ENCODE data around the gene B3GNT9.

B3GNT9 gene

GRCh38 chr16:67184995-67185650 is 34.3 kb upstream of the B3GNT9 start:
- no peaks in the 10 kb centered on the region for H3K9me3 ChIP-seq (ENCODE audit: insufficient read depth, low read length, severe bottlenecking)
- peak overlapping the region in 1 of 2 experiments; percentile 87; a peak in 3 of 4 replicates for H3K4me3 ChIP-seq (ENCODE audit: low read depth in 1 of 2, low read length in 2 of 2)
- peaks cover 3% of the 10 kb centered on the region; the same call in 1 of the 2 replicates for H4K20me1 ChIP-seq (ENCODE audit: insufficient read depth, low read length)
- TF ChIP-seq CTCF (IDR thresholded peaks at IDR 0.05; ENCODE audit: borderline replicate concordance, extremely low read depth, low read length, poor library complexity, severe bottlenecking) (peak; percentile 91), EZH2 (IDR thresholded peaks at IDR 0.05; ENCODE audit: borderline replicate concordance, low read depth, low read length, severe bottlenecking) (no peak)
- H3K27ac ChIP-seq (ENCODE audit: low read length) = no peak overlapping the region
- peak; percentile 84 for DNase-seq
- H3K79me2 ChIP-seq (ENCODE audit: insufficient read depth, low read length) = peaks cover 28% of the 10 kb centered on the region
- peak overlapping the region; percentile 40; the same call in 1 of the 2 replicates for H2AFZ ChIP-seq (ENCODE audit: low read depth, low read length)
- H3K27me3 ChIP-seq (ENCODE audit: insufficient read depth, low read length, poor library complexity) = no peaks in the 10 kb centered on the region
- H3K9ac ChIP-seq (ENCODE audit: low read depth, low read length) = peak overlapping the region; percentile 69; the same call in 1 of the 2 replicates
- H3K36me3 ChIP-seq (ENCODE audit: insufficient read depth, low read length) = no peaks in the 10 kb centered on the region
- peak overlapping the region; percentile 99 for H3K4me2 ChIP-seq (ENCODE audit: insufficient read depth, low read length)
- peak; percentile 52 for ATAC-seq (ENCODE audit: insufficient read depth, low read depth)
- peaks cover 46% of the 10 kb centered on the region for H3K4me1 ChIP-seq (ENCODE audit: insufficient read depth, low read length)

- peak overlapping the region; percentile 69 for H3K9ac ChIP-seq (ENCODE audit: low read depth, low read length)
- H3K27ac ChIP-seq (ENCODE audit: low read length) = peak overlapping the region; percentile 82; the same call in 1 of the 2 replicates
- H3K36me3 ChIP-seq (ENCODE audit: insufficient read depth, low read length) = no peaks in the 10 kb centered on the region
- peak overlapping the region; percentile 99 for H3K4me2 ChIP-seq (ENCODE audit: insufficient read depth, low read length)
- no peaks in the 10 kb centered on the region for H3K9me3 ChIP-seq (ENCODE audit: insufficient read depth, low read length, severe bottlenecking)
- H3K27me3 ChIP-seq (ENCODE audit: insufficient read depth, low read length, poor library complexity) = no peaks in the 10 kb centered on the region
- ATAC-seq (ENCODE audit: insufficient read depth, low read depth) = peak; percentile 23
- H3K79me2 ChIP-seq (ENCODE audit: insufficient read depth, low read length) = peaks cover 28% of the 10 kb centered on the region
- TF ChIP-seq EZH2 (IDR thresholded peaks at IDR 0.05; ENCODE audit: borderline replicate concordance, low read depth, low read length, severe bottlenecking) (no peak), CTCF (IDR thresholded peaks at IDR 0.05; ENCODE audit: borderline replicate concordance, extremely low read depth, low read length, poor library complexity, severe bottlenecking) (no peak)
- peaks cover 6% of the 10 kb centered on the region for H4K20me1 ChIP-seq (ENCODE audit: insufficient read depth, low read length)
- no peak for DNase-seq
- H2AFZ ChIP-seq (ENCODE audit: low read depth, low read length) = peak overlapping the region; percentile 92
- peak overlapping the region; percentile 41 to 87 for H3K4me3 ChIP-seq (ENCODE audit: low read depth in 1 of 2, low read length in 2 of 2)
- peaks cover 50% of the 10 kb centered on the region for H3K4me1 ChIP-seq (ENCODE audit: insufficient read depth, low read length)
Measured at GRCh38 chr16:67184453-67184994, 33.7 kb upstream of the B3GNT9 start.

GRCh38 chr16:67183627-67184452 is 33.0 kb upstream of the B3GNT9 start, which contains the start of gene MATCAP1:
Gene MATCAP1, minus strand, starts transcription at chr16:67183963. Its CDS starts 3,353 bp downstream, at chr16:67180610.
- DNase-seq = peak; percentile 98
- peak within 1 kb of the TSS; percentile 41 to 87 for H3K4me3 ChIP-seq (ENCODE audit: low read depth in 1 of 2, low read length in 2 of 2)
- no peaks in the 10 kb centered on the region for H3K9me3 ChIP-seq (ENCODE audit: insufficient read depth, low read length, severe bottlenecking)
- ATAC-seq (ENCODE audit: insufficient read depth, low read depth) = peak; percentile 89
- H3K36me3 ChIP-seq (ENCODE audit: insufficient read depth, low read length) = no peaks in the 10 kb centered on the region
- no peaks in the 10 kb centered on the region for H3K27me3 ChIP-seq (ENCODE audit: insufficient read depth, low read length, poor library complexity)
- peak within 1 kb of the TSS; percentile 99 for H3K4me2 ChIP-seq (ENCODE audit: insufficient read depth, low read length)
- TF ChIP-seq EZH2 (IDR thresholded peaks at IDR 0.05; ENCODE audit: borderline replicate concordance, low read depth, low read length, severe bottlenecking) = no peak
- TF ChIP-seq CTCF (IDR thresholded peaks at IDR 0.05; ENCODE audit: borderline replicate concordance, extremely low read depth, low read length, poor library complexity, severe bottlenecking) = no peak
- peak within 1 kb of the TSS; percentile 92 for H2AFZ ChIP-seq (ENCODE audit: low read depth, low read length)
- peaks cover 28% of the 10 kb centered on the region for H3K79me2 ChIP-seq (ENCODE audit: insufficient read depth, low read length)
- H3K9ac ChIP-seq (ENCODE audit: low read depth, low read length) = peak within 1 kb of the TSS; percentile 69
- H3K27ac ChIP-seq (ENCODE audit: low read length) = peak within 1 kb of the TSS; percentile 82
- peaks cover 13% of the 10 kb centered on the region for H4K20me1 ChIP-seq (ENCODE audit: insufficient read depth, low read length)
- peaks cover 53% of the 10 kb centered on the region for H3K4me1 ChIP-seq (ENCODE audit: insufficient read depth, low read length)
